ENCODE results near the gene ATF1.
"Not testable (repeated sequence)": the region's sequence is repeated elsewhere in the genome, so short reads cannot be mapped to it uniquely, and the experiment has no call there.

The ATF1 gene

DNA sequence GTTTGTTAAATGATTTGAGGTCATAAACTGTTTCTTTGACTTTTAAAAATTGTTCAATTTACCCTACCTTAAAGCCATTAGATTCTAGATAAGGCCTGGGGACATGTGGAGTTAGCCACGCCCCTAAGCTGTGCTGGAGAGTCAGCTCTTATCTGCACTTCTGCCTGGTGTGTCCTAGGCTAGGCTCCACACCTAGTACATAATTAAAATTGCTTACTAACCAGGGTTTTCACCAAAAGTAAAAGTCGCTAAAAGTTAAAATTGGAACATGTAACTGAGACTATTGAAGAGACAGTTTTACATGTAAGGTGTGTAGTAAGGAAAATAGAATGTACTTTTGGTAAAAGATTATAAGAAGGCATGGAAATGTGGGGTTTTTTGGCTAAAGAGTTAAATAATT is 4.9 kb downstream of the ATF1 start:
- Mint-ChIP-seq H3K27ac (peak overlapping the region in 1 of 2 donors; percentile 80), H3K4me1 (ENCODE audit: low read depth in 2 of 2) (peaks cover 15 to 19% of the 10 kb centered on the region in 2 donors), H3K36me3 (ENCODE audit: insufficient read depth) (peaks cover 19% of the 10 kb centered on the region)
- H3K9me3 Mint-ChIP-seq; H3K27me3 Mint-ChIP-seq; ATAC-seq (replicated peaks); H3K4me3 Mint-ChIP-seq; DNase-seq: not testable (repeated sequence)

GRCh38 chr12:50771409-50771808 is 7.5 kb downstream of the ATF1 start:
- peak overlapping the region in 1 of 2 donors; percentile 44 for H3K27ac Mint-ChIP-seq
- H3K4me1 Mint-ChIP-seq (ENCODE audit: low read depth in 2 of 2), result peaks cover 6 to 13% of the 10 kb centered on the region in 2 donors

GRCh38 chr12:50772470-50772869 is 8.6 kb downstream of the ATF1 start:
- H3K36me3 Mint-ChIP-seq (ENCODE audit: insufficient read depth), result peaks cover 11% of the 10 kb centered on the region
- ATAC-seq (replicated peaks) (no peak), DNase-seq (no peak)
- H3K9me3 Mint-ChIP-seq, result no peaks in the 10 kb centered on the region
- peaks cover 6 to 17% of the 10 kb centered on the region in 2 donors for H3K4me1 Mint-ChIP-seq (ENCODE audit: low read depth in 2 of 2)
- H3K27ac Mint-ChIP-seq, result peak overlapping the region in 1 of 2 donors; percentile 72
- no peaks in the 10 kb centered on the region for H3K27me3 Mint-ChIP-seq
- H3K4me3 Mint-ChIP-seq, result no peak overlapping the region

More at GRCh38 chr12:50771409-50771808, 7.5 kb downstream of the ATF1 start:
- no peak for ATAC-seq (replicated peaks)
- no peaks in the 10 kb centered on the region for H3K27me3 Mint-ChIP-seq
- H3K36me3 Mint-ChIP-seq (ENCODE audit: insufficient read depth), result peaks cover 11% of the 10 kb centered on the region
- no peaks in the 10 kb centered on the region for H3K9me3 Mint-ChIP-seq
- no peak overlapping the region for H3K4me3 Mint-ChIP-seq
- no peak for DNase-seq

GRCh38 chr12:50772877-50773276 is 9.0 kb downstream of the ATF1 start:
- Mint-ChIP-seq H3K27me3 (no peaks in the 10 kb centered on the region), H3K4me3 (no peak overlapping the region), H3K36me3 (ENCODE audit: insufficient read depth) (peaks cover 13% of the 10 kb centered on the region), H3K4me1 (ENCODE audit: low read depth in 2 of 2) (peaks cover 6 to 17% of the 10 kb centered on the region in 2 donors), H3K27ac (peak overlapping the region in 1 of 2 donors; percentile 72), H3K9me3 (no peaks in the 10 kb centered on the region)
- DNase-seq (no peak), ATAC-seq (replicated peaks) (no peak)

DNA sequence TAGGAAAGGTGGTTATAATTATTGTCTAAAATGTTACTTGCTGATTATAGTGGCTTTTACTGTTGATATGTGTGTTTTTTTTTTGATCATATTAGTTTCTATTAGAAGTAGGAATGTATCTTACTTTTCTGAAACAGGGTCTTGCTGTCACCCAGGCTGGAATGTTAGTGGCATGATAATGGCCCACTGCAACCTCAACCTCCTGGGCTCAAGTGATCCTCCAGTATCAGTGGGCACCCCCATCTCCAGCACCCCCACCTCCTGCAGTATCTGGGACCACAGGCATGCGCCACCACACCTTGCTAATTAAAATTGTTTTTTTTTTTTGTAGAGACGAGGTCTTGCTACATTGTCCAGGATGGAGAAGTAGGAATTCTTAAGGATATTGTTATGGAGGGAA is 11.3 kb downstream of the ATF1 start:
- Mint-ChIP-seq H3K4me3 (no peak overlapping the region), H3K27me3 (no peaks in the 10 kb centered on the region), H3K4me1 (ENCODE audit: low read depth in 2 of 2) (peaks cover 12 to 28% of the 10 kb centered on the region in 2 donors), H3K27ac (peak overlapping the region in 1 of 2 donors; percentile 58), H3K9me3 (no peaks in the 10 kb centered on the region), H3K36me3 (ENCODE audit: insufficient read depth) (peaks cover 21% of the 10 kb centered on the region)
- DNase-seq (no peak), ATAC-seq (replicated peaks) (no peak)

DNA sequence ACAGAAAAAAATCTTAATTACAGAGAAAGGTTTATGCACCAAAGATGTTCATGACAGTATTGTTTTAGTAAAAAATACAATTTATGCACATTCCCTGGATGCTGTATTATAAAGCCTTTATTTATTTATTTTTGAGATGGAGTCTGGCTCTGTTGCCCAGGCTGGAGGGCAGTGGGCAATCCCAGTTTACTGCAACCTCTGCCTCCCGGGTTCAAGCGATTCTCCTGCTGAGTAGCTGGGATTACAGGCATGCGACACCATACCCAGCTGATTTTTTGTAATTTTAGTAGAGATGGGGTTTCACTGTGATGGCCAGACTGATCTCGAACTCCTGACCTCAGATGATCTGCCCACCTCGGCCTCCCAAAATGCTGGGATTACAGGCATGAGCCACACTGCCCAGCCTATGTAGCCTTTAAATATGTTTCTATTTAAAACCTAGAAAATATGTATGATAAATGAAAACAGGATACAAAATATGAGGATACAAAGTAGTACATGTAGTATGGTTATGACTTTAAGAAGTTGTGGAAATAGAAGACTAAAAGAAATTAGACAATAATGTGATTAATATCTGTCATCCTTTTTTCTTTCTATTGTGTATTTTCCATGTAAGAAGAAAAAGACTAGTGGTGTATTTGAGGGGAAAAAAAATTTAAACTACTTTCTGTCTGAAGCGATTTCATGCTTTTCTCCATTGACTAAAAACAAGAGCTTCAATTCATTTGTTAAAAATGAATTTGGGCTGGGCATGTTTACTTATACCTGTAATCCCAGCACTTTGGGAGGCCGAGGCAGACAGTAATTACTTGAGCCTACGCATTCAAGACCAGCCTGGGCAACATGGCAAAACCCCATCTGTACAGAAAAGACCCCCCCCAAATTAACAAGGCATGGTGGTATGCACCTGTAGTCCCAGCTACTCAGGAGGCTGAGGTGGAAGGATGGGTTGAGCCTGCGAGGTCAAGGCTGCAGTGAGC is 13.1 kb downstream of the ATF1 start:
- no peak for ATAC-seq (replicated peaks)
- H3K27ac Mint-ChIP-seq, result no peak overlapping the region
- H3K27me3 Mint-ChIP-seq, result no peaks in the 10 kb centered on the region

DNA sequence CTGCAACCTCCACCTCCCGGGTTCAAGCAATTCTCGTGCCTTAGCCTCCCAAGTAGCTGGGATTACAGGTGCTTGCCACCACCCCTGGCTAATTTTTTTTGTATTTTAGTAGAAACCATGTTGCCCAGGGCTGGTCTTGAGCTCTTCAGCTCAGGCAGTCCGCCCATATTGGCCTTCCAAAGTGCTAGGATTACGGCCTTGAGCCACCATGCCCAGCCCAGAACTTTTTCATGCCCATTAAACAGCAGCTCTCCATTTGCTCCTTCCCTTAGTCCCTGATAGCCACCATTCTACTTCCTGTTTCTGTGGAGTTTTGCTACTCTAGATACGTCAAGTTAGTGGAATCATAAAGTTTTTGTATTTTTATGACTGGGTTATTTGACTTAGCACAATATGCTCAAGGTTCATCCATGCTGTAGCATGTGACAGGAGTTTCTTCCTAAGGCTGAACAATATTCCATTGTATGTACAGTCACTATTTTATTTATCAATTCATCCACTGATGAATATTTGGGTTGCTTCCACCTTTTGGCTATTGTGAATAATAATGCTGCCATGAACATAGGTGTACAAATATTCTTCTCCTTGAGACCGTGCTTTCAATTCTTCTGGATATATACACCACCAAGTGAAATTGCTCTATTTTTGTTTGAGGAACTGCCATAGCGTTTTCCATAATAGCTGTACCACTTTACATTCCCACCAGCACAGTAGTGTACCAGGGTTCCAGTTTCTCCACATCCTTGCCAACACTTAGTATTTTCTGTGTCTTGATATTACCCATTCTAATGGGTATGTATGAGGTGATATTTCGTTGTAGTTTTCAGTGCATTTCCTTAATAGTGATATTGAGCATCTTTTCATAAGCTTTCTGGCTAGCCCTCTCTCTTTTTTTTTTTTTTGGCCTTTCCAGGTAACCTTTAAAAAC is 15.0 kb downstream of the ATF1 start:
- no peak overlapping the region for H3K27ac Mint-ChIP-seq
- H3K36me3 Mint-ChIP-seq (ENCODE audit: insufficient read depth), result peaks cover 38% of the 10 kb centered on the region
- H3K4me3 Mint-ChIP-seq, result no peak overlapping the region
- peaks cover 12 to 25% of the 10 kb centered on the region in 2 donors for H3K4me1 Mint-ChIP-seq (ENCODE audit: low read depth in 2 of 2)
- DNase-seq, result no peak
- no peak for ATAC-seq (replicated peaks)
- H3K27me3 Mint-ChIP-seq, result no peaks in the 10 kb centered on the region
- H3K9me3 Mint-ChIP-seq, result no peaks in the 10 kb centered on the region

More for the DNA sequence above, 13.1 kb downstream of the ATF1 start:
- Mint-ChIP-seq H3K4me3 (no peak overlapping the region), H3K36me3 (ENCODE audit: insufficient read depth) (peaks cover 35% of the 10 kb centered on the region), H3K9me3 (no peaks in the 10 kb centered on the region), H3K4me1 (ENCODE audit: low read depth in 2 of 2) (peaks cover 12 to 28% of the 10 kb centered on the region in 2 donors)
- DNase-seq, result no peak

GRCh38 chr12:50780013-50780412 is 16.1 kb downstream of the ATF1 start:
- no peak for ATAC-seq (replicated peaks)
- peaks cover 34% of the 10 kb centered on the region for H3K36me3 Mint-ChIP-seq (ENCODE audit: insufficient read depth)
- H3K9me3 Mint-ChIP-seq, result no peaks in the 10 kb centered on the region
- no peak overlapping the region for H3K27ac Mint-ChIP-seq
- DNase-seq, result no peak
- H3K4me3 Mint-ChIP-seq, result no peak overlapping the region
- H3K27me3 Mint-ChIP-seq, result no peaks in the 10 kb centered on the region
- H3K4me1 Mint-ChIP-seq (ENCODE audit: low read depth in 2 of 2), result peaks cover 12 to 27% of the 10 kb centered on the region in 2 donors

DNA sequence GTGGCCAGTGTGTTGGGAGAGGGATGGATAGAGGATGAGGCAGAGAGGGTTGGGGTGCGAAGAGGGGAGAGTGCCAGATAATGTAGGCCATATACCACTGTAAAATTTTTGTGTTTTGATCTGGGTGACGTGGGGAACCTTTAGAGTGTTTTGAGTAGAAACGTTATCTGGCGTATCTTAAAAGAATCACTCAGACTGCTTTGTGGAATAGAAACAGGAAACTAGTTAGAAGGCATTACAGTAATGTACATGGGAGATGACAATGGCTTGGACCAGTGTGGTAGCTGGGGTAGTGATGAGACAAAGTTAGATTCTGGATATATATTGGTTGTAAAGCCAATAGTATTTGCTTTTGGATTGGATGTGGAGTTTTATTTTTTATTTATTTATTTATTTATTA is 20.6 kb downstream of the ATF1 start:
- Mint-ChIP-seq H3K4me3 (no peak overlapping the region), H3K9me3 (peaks cover 0 to 1% of the 10 kb centered on the region in 2 donors), H3K27me3 (no peaks in the 10 kb centered on the region), H3K27ac (peak overlapping the region in 1 of 2 donors; percentile 0), H3K36me3 (ENCODE audit: insufficient read depth) (peaks cover 32% of the 10 kb centered on the region), H3K4me1 (ENCODE audit: low read depth in 2 of 2) (peaks cover 0 to 16% of the 10 kb centered on the region in 2 donors)
- no peak for ATAC-seq (replicated peaks)
- no peak for DNase-seq

DNA sequence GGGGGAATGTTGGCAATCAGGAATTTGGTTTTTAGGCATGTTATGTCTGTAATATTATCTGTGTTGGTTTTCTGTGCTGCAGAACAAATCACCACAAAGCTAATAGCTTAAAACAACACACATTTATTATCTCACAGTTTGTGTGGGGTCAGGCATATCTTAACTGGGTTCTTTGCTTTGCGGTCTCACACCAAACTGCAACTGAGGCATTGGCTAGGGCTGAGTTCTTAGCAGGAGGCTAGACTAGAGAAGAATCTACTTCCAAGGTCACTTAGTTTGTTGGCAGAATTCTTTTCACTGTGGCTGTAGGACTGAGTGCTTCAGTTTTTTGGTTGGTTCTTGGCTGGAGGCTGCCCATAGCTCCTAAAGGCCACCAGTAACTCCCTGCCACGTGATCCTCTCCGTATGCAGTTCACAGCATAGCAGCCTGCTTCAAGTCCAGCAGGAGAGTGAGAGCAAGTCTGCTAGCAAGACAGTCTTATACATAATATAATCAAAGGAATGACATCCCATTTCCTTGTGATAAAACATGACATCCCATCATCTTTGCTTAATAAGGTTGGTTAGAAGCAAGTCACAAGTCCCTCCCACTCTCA is 21.6 kb downstream of the ATF1 start:
- no peaks in the 10 kb centered on the region for H3K27me3 Mint-ChIP-seq
- peak overlapping the region in 1 of 2 donors; percentile 38 for H3K27ac Mint-ChIP-seq
- DNase-seq (no peak), ATAC-seq (replicated peaks) (no peak)
- peaks cover 0 to 1% of the 10 kb centered on the region in 2 donors for H3K9me3 Mint-ChIP-seq
- H3K36me3 Mint-ChIP-seq (ENCODE audit: insufficient read depth), result peaks cover 27% of the 10 kb centered on the region
- H3K4me1 Mint-ChIP-seq (ENCODE audit: low read depth in 2 of 2), result peaks cover 0 to 18% of the 10 kb centered on the region in 2 donors
- H3K4me3 Mint-ChIP-seq, result no peak overlapping the region

DNA sequence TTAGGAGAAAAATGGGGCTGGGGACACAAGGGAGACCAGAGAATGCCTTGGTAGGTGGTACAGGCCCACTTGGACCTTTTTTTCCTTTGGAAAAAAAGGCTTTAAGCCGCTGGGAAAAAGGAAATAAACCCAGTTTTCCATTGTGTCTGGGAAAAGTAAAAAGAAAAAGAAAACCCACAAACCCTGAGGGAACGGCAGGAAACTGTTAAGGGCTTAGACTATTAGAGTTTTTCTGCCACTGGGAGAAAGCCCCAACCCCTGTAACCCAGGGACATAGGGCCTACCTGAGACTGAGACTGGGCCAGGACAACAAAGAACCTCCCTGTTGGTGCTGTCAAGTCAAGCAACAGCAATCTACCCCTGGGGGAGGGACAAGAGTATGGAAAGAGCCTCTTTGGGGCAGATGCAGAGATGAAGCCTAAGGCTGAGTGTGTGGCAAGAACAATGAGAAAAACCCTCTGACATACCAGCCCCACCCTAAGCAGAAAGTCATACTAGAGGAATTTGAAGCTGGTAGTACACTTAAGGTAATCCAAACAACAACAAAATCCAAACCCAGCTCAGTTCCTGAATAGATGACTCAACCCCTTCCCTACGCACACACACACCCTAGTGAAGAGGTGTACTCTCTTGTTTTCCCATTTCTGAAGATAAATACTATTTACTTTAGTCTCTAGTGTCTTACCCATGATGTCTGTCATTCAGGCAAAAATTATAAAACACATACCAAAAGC is 22.8 kb downstream of the ATF1 start:
- peaks cover 20% of the 10 kb centered on the region for H3K36me3 Mint-ChIP-seq (ENCODE audit: insufficient read depth)
- no peaks in the 10 kb centered on the region for H3K27me3 Mint-ChIP-seq
- H3K9me3 Mint-ChIP-seq, result peaks cover 0 to 1% of the 10 kb centered on the region in 2 donors
- peak overlapping the region; percentile 1 to 4 for H3K27ac Mint-ChIP-seq
- H3K4me1 Mint-ChIP-seq (ENCODE audit: low read depth in 2 of 2), result peaks cover 4 to 29% of the 10 kb centered on the region in 2 donors
- no peak overlapping the region for H3K4me3 Mint-ChIP-seq
- ATAC-seq (replicated peaks) (no peak), DNase-seq (no peak)

DNA sequence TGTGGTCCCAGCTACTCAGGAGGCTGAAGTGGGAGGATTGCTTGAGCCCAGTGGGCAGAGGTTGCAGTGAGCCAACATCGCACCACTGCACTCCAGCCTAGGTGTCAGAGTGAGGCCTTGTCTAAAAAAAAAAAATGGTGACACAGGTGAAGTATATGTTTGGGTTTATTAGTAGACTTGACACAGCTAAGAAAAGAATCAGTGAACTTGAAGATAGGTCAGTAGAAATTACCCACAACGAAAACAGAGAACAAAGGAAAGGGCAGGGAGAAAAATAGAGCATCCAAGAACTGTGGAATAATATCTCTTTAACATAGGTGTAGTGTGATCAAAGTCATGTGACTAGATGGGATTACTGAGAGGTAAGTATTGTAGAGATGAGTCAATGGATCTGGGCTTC is 23.7 kb downstream of the ATF1 start:
- peaks cover 10% of the 10 kb centered on the region for H3K36me3 Mint-ChIP-seq (ENCODE audit: insufficient read depth)

More for the DNA sequence above, 23.7 kb downstream of the ATF1 start:
- Mint-ChIP-seq H3K27ac (no peak overlapping the region), H3K4me1 (ENCODE audit: low read depth in 2 of 2) (peaks cover 4 to 36% of the 10 kb centered on the region in 2 donors), H3K4me3 (no peak overlapping the region), H3K9me3 (peaks cover 0 to 1% of the 10 kb centered on the region in 2 donors), H3K27me3 (no peaks in the 10 kb centered on the region)
- DNase-seq (no peak), ATAC-seq (replicated peaks) (no peak)
